HG02763 (cell line): Measurements from ENCODE around the gene TADA3.

Experiments used
- ATAC-seq: cut with Tn5 transposase; IDR thresholded peaks from one replicate; pipeline ENCODE4 v1.9.1; 2021; ENCODE audit warnings: mild to moderate bottlenecking, moderate library complexity; ENCODE audit not compliant: unreplicated experiment

The TADA3 gene

DNA sequence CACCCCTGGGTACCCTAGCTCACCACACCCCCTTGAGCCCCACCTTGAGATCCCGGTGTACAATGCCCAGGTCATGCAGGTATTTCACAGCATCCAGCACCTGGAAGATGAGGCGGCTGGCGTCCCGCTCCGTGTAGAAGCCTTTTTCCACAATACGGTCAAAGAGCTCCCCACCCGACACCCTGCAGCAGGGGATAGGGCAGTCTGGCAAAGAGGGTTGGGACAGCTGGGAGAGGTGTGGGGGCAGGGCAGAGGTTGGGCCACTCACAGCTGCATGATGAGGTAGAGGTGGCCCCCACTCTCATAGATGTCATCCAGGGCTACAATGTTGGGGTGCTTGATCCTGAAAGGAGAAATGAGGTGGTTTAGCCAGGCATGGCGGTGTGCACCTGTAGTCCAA is 29.4 kb downstream of the TADA3 start:
- no peak for ATAC-seq

DNA sequence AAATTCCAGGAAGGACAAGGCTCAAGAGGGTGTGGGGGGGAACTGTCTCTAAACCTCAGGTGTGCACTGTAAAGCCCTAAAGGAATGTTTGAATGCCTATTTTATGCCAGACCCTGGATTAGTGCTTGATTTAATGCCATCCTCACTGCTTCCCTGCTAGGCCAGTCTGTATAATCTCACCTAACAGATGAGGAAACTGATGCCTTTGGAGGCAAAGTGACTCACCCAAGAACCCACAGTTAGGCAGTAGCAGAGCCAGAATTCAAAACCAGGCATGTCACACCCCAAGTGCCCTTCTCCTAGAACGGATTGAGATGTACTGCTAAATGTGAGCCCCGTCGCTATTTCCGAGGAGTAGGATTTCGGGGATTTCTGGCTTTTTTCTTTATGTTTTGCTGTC is 30.4 kb downstream of the TADA3 start:
- ATAC-seq: no peak

DNA sequence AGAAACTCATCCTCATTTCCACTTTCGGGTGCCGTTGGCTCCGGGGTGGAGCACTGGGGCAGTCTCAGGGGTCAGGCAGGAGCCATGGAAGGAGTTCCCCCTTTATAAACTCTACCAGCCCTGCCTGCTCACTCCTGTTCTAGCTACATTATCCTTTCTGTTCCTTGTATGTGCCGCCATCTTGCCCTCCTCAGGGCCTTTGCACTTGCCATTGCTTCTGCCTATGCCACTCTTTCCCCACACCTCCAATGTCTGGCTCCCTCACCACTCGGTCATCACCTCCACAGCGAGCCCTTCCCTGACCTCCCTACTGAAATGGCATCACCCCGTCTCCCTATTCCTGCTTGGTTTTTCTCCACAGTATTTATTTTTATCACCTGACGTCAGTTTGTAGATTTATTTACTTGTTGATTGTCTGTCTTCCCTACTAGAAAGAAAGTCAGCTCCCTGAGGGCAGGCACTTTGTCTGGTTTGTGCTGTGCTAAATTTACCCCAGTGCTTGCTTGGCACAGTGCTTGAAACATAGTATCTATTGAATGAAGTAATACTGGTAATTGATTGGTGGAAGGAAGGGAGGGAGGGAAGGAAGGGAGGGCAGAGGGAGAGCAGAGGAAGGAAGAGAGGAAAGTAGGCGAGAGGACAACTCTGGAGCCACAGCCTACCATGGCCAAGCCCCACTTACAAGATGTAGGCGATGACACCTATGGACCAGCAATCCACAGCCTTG is 31.3 kb downstream of the TADA3 start:
- no peak for ATAC-seq

DNA sequence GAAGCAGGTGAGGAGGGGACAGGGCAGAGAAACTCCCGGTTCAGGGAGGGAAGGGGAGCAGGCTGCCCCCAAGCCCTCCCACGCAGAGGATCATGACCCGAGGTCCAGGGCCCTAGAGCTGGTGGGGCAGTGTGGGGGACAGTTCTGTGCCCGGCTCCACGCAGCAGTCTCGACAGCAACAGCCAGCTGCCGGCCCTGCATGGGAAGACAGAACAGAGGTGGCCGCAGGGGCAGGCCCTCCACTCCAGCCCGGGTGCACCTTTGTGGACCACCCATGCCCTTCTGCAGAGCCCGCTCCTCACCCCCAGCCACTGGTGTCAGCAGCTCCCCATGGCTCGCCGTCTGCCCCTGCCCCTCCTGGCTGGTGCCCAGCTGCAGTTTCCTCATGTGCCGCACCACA is 34.8 kb downstream of the TADA3 start:
- ATAC-seq: no peak

DNA sequence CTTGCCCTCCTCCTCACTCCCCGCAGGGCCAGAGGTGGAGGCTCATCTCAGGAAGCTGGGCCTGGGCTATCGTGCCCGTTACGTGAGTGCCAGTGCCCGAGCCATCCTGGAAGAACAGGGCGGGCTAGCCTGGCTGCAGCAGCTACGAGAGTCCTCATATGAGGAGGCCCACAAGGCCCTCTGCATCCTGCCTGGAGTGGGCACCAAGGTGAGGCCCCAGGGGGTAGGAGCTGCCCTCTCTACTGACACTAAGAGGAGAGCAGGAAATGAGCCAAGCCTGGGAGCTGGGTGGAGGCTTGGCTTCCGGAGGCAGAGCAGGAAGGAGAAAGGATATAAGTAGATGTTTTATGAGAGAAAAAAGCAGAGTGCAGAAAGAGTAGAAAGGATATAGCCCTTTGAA is 37.6 kb downstream of the TADA3 start:
- ATAC-seq: no peak

DNA sequence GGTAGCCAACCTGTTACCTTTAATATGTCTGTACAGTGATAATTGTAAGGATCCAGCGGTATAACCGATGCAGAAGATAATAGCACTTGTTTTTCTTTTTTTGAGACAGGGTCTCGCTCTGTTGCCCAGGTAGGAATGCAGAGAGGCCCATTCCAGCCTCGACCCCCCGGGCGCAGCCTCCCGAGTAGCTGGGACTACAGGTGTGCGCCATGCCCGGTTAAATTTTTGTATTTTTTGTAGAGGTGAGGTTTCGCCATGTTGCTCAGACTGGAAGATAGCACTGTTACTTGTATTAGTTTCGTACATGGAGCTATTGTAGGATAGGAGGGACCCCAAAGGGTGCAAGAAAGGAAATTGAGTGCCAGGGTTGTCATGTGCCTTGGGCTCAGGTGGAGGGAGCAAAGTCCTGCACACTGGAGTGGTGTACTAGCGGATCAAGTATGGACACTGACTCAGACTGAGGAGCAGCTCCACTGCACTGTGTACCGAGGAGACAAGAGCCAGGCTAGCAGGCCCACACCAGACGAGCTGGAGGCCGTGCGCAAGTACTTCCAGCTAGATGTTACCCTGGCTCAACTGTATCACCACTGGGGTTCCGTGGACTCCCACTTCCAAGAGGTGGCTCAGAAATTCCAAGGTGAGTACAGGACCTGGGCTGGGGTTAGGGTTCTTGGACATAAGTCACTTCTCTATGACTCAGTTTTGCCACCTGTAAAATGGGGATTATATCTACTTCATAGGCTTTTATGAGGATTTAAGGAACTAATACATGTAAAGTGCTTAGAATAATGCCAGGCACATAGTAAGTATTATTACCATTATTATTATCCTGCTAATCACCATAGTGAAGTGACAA is 41.5 kb downstream of the TADA3 start:
- ATAC-seq: no peak

DNA sequence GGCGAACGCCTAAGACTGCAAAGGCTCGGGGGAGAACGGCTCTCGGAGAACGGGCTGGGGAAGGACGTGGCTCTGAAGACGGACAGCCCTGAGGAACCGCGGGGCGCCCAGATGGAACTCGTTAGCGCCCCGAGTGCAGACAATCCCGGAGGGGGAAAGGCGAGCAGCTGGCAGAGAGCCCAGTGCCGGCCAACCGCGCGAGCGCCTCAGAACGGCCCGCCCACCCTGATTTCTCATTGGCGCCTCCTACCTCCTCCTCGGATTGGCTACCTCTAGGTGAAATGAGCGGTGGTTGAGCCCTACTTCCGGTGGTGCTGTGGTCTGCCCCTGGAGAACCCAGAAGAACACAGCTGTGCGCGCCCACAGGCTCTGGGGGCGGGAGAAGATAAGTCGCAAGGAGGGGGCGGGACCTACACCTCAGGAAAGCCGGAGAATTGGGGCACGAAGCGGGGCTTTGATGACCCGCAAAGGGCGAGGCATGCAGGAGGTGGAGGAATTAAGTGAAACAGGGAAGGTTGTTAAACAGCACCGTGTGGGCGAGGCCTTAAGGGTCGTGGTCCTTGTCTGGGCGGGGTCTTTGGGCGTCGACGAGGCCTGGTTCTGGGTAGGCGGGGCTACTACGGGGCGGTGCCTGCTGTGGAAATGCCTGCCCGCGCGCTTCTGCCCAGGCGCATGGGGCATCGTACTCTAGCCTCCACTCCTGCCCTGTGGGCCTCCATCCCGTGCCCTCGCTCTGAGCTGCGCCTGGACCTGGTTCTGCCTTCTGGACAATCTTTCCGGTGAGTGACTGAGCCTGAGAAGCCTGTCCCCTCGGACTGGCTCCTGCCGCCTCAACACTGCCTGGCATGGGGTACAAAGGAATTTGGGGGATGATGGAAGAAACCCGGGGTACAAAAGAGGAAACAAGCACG is 42.4 kb downstream of the TADA3 start, which contains the start of gene OGG1:
TSS of gene OGG1 (plus strand) at position 308 of the 911 bp plus-strand sequence. CDS start at position 643, 335 bp downstream.
- ATAC-seq: peak; percentile 90

DNA sequence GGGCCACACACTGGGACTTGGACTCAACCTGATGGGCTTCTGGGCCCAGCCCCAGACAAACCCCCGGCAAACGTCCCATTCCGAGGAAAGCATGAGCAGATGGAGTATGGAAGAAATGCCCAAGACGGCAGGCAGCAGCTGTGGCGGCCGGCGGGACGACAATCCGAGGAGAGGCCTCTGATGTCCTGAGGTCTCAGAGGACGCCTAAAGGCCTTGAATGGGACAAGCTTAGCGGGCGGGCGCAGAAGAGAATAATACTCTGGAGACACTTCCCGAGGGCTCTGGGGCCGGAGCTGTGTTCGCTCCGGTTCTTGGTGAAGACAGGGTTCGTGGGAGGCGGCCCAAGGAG is 43.0 kb downstream of the TADA3 start:
- no peak for ATAC-seq

DNA sequence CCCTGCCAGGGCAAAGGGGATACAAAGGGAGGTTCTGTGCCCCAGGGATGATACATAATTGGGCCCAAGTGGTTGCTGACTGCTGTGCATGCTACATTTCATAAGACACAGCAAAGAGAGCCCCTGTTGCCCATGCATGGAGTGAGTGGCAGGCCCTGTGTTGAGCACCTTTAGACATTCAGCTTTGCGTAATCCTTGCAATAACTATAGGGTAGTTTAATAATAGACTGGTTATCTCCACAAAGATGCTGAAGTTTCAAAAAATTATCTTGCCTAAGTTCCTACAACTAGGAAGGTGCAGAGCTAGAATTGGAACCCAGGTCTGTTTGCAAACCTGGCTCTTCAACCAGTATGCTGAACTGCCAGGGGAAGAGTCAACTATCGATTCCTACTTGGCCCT is 44.2 kb downstream of the TADA3 start:
- no peak for ATAC-seq

DNA sequence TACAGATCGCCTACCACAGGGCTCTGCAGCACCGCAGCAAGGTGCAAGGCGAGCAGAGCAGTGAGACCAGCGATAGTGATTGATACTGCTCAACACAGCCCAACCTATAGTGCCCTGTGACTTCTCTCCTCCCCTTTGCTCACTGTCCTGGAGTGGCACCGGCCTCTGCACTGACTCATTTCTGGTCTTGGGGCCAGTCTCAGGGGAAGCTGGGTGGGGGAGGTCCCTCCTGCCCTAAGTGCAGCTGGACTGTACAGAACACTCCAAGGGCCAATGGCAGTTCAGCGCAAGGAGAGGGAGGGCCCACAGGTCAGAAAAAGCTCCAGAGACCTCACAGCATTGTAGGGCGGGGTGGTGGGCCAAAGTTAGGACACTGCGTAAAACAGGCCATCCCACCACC is 45.0 kb downstream of the TADA3 start:
- no peak for ATAC-seq

DNA sequence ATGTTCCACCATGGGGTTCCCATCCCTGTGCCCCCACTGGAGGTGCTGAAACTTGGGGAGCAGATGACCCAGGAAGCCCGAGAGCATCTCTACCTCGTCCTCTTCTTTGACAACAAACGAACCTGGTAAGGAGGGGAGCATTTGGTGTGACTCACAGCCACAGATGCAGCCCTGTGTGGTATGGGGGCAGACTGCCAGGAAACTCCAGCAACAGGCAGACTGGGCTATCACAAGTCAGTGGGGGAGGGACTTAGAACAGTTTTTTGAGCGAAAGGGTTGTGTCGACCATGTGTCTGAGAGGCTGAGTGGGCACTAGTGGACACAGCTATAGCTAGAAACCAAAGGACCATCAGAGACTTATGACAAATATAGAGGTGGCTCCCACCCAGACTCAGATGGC is 45.9 kb downstream of the TADA3 start:
- ATAC-seq: no peak

DNA sequence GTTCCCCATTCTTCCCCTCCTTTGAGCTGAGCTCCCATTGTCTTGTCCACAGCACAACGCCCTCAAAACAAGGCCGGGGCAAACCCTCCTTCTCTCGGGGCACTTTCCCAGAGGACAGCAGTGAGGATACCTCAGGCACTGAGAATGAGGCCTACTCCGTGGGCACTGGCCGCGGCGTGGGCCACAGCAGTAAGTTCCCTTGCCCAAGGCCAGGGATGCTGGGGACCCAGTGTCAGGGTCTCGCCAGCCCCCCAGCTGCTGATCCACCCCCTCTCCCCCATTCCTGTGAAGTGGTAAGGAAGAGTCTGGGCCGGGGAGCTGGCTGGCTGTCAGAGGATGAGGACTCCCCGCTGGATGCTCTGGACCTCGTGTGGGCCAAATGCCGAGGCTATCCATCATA is 46.8 kb downstream of the TADA3 start:
- ATAC-seq: no peak

DNA sequence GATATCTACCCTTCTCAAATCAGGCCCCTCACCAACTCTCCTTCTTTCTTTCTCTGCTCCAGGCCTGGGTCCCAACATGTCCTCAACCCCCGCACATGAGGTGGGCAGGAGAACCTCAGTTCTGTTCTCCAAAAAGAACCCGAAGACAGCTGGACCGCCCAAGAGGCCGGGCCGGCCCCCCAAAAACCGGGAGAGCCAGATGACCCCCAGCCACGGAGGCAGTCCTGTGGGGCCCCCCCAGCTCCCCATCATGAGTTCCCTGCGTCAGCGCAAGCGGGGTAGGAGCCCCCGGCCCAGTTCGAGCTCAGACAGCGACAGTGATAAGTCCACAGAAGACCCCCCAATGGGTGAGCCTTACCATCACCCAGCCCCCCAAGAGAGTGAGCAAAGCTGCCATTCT is 48.1 kb downstream of the TADA3 start:
- ATAC-seq: no peak

DNA sequence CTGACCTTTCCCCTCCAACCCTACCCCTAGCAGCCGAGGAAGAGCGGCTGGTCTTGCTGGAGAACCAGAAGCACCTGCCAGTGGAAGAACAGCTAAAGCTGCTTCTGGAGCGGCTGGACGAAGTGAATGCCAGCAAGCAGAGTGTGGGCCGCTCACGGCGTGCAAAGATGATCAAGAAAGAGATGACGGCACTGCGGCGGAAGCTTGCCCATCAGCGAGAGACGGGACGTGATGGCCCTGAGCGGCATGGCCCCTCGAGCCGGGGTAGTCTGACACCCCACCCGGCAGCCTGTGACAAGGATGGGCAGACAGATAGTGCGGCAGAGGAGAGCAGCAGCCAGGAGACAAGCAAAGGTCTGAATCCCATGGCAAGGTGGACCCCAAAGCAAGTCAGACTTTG is 48.7 kb downstream of the TADA3 start:
- ATAC-seq: no peak

DNA sequence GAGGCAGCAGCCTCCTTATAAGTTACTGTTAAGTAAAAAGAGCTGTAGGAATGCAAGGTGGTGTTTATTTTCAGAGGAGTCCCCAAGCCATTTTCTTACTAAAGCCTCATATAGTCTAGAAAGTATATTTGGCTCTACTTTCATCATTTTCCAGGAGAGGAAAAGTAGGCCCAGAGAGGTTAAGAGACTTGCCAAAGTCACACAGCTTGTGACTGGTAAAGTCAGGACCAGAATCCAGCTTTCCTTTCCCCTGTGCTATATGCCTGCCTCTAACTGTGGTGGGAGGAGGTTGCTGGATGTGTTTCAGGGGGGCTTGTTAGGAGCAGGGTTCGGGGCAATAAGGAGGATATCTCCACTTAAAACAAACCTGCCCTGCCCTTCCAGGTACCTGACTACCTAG is 49.7 kb downstream of the TADA3 start:
- ATAC-seq: no peak

DNA sequence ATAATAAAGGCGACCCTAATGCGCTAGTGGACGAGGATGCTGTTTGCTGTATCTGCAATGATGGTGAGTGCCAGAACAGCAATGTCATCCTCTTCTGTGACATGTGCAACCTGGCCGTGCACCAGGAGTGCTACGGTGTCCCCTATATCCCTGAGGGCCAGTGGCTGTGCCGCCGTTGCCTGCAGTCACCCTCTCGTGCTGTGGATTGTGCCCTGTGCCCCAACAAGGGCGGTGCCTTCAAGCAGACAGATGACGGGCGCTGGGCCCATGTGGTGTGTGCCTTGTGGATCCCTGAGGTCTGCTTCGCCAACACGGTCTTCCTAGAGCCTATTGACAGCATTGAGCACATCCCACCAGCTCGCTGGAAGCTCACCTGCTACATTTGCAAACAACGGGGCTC is 53.1 kb downstream of the TADA3 start:
- ATAC-seq: no peak

DNA sequence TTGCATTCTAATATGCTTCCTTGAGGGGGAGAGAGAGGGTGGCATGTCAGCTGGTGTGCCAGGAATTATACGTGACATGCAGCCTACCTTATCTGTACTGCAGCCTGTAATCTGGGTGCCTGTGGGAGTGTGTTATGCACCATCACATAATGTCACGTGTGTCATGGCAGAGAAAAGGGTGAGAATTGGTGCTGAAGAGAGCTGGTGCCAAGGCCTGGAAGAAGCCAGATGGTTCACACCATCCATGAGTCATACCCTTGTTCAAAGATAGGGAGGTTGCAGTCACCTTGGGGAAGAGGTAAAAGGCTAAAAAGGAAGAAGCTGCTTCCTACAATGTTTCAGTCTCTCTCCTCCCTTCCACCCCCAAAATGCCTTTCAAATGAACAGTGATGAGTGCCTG is 55.4 kb downstream of the TADA3 start:
- ATAC-seq: no peak

DNA sequence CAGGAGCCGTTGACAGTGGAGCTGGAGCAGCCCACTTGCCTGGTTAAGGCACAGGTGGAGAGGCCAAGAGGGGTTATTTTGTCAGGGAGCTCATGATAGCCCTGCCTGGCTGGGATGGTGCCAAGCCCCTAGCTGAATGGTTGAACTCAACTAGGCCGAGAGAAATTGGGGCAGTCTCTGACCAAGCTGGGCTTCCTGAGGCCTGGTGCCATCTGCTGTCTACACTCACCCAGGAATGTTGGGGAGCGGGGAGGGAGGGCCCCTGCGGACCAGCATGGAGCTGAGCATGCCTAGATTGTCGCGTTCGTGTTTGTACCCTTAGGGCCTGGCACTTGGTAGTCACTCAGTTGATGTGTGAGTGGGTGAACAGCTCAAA is 59.5 kb downstream of the TADA3 start:
- no peak for ATAC-seq

DNA sequence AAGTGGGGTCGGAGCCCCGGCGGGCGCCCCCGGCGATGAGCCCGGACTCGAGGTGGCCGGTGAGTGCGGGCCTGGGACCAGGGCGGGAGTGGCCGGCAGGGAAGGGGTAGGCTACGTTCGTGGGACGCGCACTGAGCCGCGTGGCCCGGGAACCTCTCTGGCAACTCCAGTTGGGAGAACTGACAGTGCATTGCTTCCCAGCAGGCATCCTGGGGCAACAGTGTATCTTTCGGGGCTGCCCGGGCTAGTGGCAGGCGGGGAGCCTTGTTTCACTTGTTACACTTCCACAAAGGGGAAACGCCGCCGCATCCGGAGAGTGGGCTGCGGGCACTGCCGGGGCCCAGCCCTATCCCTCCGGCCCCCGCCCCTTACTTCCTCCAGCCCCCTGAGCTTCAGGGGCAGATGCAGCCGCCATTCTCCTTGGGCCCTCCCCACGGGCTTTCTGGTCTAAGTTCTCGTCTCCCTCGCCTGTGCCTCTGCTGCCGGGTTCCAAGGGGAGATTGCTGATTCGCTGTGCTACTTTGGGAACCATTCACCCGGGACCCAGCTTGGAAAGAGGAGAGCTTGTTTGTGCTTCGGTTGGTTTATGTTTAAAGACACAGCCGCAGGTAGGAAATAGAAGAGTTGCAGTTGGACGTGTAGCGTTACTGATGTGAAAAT is 60.1 kb downstream of the TADA3 start:
- peak; percentile 3 for ATAC-seq

DNA sequence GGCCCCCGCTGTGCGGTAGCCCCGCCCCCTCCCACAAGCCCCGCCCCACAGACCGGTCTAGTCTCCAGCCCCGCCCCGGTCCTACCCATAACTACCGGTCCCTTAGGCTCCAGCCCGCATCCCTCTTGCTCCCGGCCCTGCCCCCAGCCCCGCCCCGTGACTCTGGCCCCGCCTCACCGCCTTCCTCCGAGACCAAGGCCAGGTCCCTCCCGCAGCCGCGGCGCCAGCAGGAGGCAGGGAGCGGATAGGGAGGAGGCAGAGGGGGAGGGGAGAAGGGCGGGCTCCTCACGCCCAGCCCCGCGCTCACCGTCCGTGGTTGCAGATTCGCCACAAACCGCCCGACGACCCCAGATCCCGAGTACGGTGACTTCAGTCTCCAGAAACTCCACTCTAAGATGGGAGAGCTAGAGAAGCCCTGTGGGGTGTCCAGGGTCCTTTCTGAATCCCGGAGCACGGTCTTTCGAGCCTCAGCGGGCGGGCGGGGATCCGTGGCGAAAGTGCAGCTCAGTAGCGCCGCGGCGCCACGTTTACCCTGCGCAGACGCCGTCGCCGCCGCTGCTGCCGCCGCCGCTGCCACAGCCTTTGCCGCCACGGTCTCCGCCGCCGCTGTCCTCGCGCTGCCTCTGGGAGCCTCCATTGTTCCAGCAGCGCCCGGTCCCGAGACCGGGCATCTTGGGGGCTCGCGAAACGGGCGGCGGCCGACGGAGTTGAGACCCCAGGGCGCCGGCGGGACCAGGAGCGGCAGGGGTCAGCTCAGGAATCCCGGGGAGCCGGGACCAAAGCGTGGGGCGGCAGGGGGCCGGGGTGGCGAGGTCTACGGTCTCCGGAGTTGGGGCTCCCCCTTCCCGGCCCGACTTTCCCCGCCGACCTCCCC is 60.8 kb downstream of the TADA3 start, which contains the start of gene BRPF1:
TSS of gene BRPF1 (plus strand) at position 530 of the 874 bp plus-strand sequence. CDS start 2,406 bp downstream, outside the sequence.
- ATAC-seq: peak; percentile 90
